ENCODE results near the gene AQP12B.
"Not testable (repeated sequence)": the region's sequence is repeated elsewhere in the genome, so short reads cannot be mapped to it uniquely, and the experiment has no call there.

AQP12B gene

GRCh38 chr2:240683329-240683979 lies 769 bp upstream of the AQP12B start:
- not testable (repeated sequence) for DNase-seq (ENCODE audit: low spot score)

GRCh38 chr2:240680185-240680584 lies 2.5 kb downstream of the AQP12B start:
- not testable (repeated sequence) for DNase-seq (ENCODE audit: low spot score)

GRCh38 chr2:240678909-240679308 lies 3.8 kb downstream of the AQP12B start:
- not testable (repeated sequence) for DNase-seq (ENCODE audit: low spot score)

DNA sequence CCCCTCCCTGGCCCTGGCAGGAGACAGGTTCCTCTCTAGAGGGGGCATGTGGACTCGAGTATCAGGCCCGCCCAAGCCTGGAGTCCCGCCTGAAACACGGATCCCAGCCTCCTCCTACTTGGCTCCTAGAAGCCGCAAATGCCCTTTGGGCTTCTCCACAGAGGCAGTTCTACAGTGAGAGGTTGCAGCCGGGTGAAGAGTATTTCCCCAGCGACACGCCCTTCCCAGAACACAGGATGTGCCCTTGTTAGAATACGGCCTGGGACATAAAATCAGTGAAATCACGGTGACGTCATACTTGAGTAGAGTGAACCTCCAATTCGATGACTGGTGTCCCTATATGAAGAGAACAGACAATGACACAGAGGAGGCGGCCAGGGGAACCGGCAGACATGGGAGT lies 4.6 kb downstream of the AQP12B start:
- not testable (repeated sequence) for DNase-seq (ENCODE audit: low spot score)

GRCh38 chr2:240675345-240675744 lies 7.3 kb downstream of the AQP12B start:
- not testable (repeated sequence) for DNase-seq (ENCODE audit: low spot score)

- DNase-seq (ENCODE audit: low spot score), result peak; percentile 3
Observed at GRCh38 chr2:240674461-240675184, 8.1 kb downstream of the AQP12B start.

GRCh38 chr2:240672701-240673190 lies 9.9 kb downstream of the AQP12B start:
- peak; percentile 6 for DNase-seq (ENCODE audit: low spot score)

- DNase-seq (ENCODE audit: low spot score), result peak; percentile 3
Observed at GRCh38 chr2:240672076-240672700, 10.5 kb downstream of the AQP12B start.

GRCh38 chr2:240670950-240671349 lies 11.7 kb downstream of the AQP12B start:
- DNase-seq (ENCODE audit: low spot score), result no peak

DNA sequence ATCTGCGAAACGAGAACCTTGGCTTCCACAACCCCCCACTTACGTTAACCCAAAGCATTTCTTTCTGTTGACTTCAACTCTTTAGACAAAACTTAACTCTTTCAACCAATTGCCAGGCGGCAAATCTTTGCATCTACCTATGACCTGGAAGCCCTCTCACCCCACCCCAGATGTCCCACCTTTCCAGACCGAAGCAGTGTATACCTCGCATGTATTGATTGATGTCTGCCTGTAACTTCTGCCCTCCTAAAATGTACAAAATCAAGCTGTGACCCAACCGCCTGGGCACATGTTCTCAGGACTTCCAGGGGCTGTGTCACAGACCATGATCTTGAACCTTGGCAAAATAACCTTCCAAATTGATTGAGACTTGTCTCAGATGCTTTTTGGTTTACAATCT lies 12.3 kb downstream of the AQP12B start:
- no peak for DNase-seq (ENCODE audit: low spot score)

- no peak for DNase-seq (ENCODE audit: low spot score)
Observed at GRCh38 chr2:240664622-240665021, 18.1 kb downstream of the AQP12B start.

DNA sequence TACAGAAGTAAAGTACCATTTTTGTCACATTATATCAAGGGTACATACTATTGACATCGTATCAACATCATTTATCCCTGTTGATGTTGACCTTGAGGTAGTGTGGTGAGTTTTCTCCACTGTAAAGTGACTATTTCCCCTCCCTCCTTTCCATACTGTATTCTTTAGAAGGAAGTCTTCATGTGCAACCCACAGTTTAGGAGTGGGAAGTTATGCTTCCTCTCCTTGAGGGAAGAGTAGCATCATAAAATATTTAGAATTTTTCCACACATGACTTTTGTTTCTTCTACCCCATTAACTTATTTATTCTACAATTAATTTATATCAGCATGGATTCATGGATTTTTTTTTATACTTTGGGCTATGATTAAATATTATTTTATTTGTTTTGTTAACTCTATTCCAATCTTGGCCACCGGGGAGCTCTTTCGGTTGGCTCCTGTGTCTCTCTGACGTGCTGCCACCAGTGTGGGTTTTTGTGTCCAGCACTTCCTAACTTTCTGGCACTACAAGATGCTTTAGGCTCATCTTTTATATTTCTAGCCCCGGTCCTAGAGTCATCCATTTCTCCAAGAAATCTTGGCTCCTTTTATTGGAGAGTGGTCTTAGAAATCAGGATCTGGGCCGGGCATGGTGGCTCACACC lies 19.0 kb downstream of the AQP12B start:
- no peak for DNase-seq (ENCODE audit: low spot score)

DNA sequence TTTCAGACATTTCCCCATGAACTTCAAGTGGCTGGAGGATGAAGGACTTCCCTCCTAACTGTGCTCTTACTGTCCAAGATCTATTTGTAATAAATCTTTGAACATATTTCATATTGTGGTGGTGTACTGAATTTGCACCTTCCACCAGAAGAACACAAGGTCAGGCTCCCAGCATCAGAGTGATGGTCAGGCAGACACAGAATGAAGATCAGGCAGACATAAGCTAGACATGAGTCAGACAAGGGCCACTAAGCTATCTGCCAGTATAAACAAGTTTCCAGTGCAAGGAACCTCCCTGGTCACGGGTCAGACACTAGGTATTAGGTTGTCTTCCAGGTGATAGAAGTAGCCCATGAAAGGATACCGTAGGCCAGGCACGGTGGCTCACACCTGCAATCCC lies 20.0 kb downstream of the AQP12B start:
- peak; percentile 7 for DNase-seq (ENCODE audit: low spot score)

GRCh38 chr2:240659883-240660282 lies 22.8 kb downstream of the AQP12B start:
- DNase-seq (ENCODE audit: low spot score), result not testable (repeated sequence)

- DNase-seq (ENCODE audit: low spot score), result peak; percentile 62
Observed at GRCh38 chr2:240655931-240656886, 26.5 kb downstream of the AQP12B start.

GRCh38 chr2:240651185-240651584 lies 31.5 kb downstream of the AQP12B start:
- DNase-seq (ENCODE audit: low spot score), result no peak

GRCh38 chr2:240650254-240650965 lies 32.3 kb downstream of the AQP12B start:
- DNase-seq (ENCODE audit: low spot score), result no peak

DNA sequence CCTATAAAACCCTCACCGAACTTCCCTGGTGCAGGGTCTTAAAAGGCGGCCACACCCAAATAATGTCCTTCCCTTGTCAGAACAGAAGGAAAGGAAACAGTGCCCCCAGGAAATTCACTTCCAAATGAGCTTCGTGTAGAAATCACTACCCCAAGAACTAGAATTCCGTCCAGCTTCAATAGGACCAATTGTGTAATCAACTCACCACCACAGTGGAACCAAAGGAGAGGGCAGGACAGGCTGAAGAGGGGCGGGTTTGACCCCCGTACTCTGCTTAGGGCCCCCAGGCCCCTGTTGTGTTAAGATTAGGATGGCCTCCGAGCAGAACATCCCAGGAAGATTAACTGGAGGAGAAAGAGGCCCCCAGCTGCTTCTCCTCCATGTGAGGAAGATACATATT lies 33.4 kb downstream of the AQP12B start:
- peak; percentile 5 for DNase-seq (ENCODE audit: low spot score)

- peak; percentile 18 for DNase-seq (ENCODE audit: low spot score)
Observed at GRCh38 chr2:240648650-240649275, 33.9 kb downstream of the AQP12B start.

DNA sequence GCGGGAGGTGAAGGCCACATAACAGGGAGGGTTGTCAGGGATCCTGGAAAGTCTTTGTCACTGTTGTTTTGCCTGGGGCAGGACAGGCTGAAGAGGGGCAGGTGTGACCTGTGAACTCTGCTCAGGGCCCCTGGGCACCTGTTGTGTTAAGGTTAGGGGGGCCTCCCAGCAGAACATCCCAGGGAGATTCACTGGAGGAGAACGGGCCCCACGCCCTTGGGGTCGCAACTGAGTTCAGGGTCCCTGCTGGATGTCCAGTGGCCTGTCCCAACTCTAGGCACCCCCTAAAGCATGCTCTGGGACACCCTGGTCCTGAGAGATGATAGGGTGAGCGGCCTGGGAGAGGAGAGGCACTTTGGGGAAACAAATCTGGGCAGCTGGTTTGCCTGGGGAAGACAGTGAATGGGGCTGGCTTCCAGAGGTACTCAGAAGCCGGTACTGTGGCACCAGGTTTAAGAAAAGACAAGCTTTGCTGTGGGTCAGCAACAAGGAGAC lies 34.5 kb downstream of the AQP12B start:
- DNase-seq (ENCODE audit: low spot score), result peak; percentile 4
